Ishikawa (cell line): Measurements from ENCODE around the gene FRMPD2.

ENCODE experiments used
- CEBPB ChIP-seq: IDR thresholded peaks from 2 replicates; pipeline ENCODE4 v1.6.1; 2012
- EP300 ChIP-seq: IDR thresholded peaks from 2 replicates; pipeline ENCODE4 v1.6.1; 2012; ENCODE audit warnings: borderline replicate concordance
- FOXM1 ChIP-seq: IDR thresholded peaks from 2 replicates; pipeline ENCODE4 v1.6.1; 2012; ENCODE audit warnings: low read depth, borderline replicate concordance
- NFIC ChIP-seq: IDR thresholded peaks from 2 replicates; pipeline ENCODE4 v1.6.1; 2012
- RAD21 ChIP-seq: IDR thresholded peaks from 2 replicates; pipeline ENCODE4 v1.6.1; 2012; ENCODE audit warnings: low read depth
- TAF1 ChIP-seq: IDR thresholded peaks from 2 replicates; pipeline ENCODE4 v1.6.1; 2012; ENCODE audit warnings: low read depth, mild to moderate bottlenecking
- TCF12 ChIP-seq: IDR thresholded peaks from 2 replicates; pipeline ENCODE4 v1.6.1; 2012; ENCODE audit warnings: low read depth
- TF ChIP-seq, protein P1 (sequence below): IDR thresholded peaks from 2 replicates; pipeline ENCODE4 v1.6.1; 2012; ENCODE audit warnings: low read depth, mild to moderate bottlenecking
- TF ChIP-seq, protein P2 (sequence below): IDR thresholded peaks from 2 replicates; pipeline ENCODE4 v1.6.1; 2012

DNA sequence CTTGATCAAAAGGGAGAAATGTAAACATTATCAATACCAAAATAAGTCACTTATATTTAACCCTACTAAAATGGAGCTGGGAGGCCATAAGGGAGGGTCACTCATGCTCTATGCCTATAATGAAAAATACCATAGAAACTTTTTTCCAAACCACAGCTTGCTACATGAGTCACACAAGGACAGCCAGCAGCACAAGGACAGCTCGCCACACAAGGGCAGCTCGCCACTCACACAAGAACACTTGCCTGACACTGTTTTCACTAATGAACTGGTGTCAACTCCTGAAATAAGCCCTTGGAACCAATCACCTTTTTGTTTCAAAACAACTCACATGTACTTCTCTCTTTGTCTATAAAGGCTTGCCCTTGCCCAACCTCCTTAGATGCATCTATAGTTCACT is 43.3 kb downstream of the FRMPD2 start:
- TF ChIP-seq TAF1 (no peak), NFIC (no peak), EP300 (no peak), RAD21 (no peak), FOXM1 (no peak), TCF12 (no peak), CEBPB (no peak)
- TF ChIP-seq, protein P1, sequence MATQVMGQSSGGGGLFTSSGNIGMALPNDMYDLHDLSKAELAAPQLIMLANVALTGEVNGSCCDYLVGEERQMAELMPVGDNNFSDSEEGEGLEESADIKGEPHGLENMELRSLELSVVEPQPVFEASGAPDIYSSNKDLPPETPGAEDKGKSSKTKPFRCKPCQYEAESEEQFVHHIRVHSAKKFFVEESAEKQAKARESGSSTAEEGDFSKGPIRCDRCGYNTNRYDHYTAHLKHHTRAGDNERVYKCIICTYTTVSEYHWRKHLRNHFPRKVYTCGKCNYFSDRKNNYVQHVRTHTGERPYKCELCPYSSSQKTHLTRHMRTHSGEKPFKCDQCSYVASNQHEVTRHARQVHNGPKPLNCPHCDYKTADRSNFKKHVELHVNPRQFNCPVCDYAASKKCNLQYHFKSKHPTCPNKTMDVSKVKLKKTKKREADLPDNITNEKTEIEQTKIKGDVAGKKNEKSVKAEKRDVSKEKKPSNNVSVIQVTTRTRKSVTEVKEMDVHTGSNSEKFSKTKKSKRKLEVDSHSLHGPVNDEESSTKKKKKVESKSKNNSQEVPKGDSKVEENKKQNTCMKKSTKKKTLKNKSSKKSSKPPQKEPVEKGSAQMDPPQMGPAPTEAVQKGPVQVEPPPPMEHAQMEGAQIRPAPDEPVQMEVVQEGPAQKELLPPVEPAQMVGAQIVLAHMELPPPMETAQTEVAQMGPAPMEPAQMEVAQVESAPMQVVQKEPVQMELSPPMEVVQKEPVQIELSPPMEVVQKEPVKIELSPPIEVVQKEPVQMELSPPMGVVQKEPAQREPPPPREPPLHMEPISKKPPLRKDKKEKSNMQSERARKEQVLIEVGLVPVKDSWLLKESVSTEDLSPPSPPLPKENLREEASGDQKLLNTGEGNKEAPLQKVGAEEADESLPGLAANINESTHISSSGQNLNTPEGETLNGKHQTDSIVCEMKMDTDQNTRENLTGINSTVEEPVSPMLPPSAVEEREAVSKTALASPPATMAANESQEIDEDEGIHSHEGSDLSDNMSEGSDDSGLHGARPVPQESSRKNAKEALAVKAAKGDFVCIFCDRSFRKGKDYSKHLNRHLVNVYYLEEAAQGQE = no peak
- TF ChIP-seq, protein P2, sequence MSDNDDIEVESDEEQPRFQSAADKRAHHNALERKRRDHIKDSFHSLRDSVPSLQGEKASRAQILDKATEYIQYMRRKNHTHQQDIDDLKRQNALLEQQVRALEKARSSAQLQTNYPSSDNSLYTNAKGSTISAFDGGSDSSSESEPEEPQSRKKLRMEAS = no peak
